Activated naive CD8-positive, alpha-beta T cell treated with anti-CD3 and anti-CD28 coated beads, Interleukin-2, amount 50 U/mL, for 24 hours (primary cell): ENCODE results near the gene PPM1H.

ENCODE experiments used
- ATAC-seq: fragments of 150-1000 bp; cut with Tn5 transposase; one replicate; pipeline ENCODE4 v1.10.0; 2021
- DNase-seq: peaks from one replicate; pipeline ENCODE4 v3.0.0; 2021
- H3K27ac Mint-ChIP-seq: one replicate; pipeline ENCODE4 v1.8.0; 2021; ENCODE audit warnings: mild to moderate bottlenecking, mixed read lengths
- H3K27me3 Mint-ChIP-seq: one replicate; pipeline ENCODE4 v1.8.0; 2021; ENCODE audit warnings: mixed read lengths
- H3K36me3 Mint-ChIP-seq: one replicate; pipeline ENCODE4 v1.8.0; 2021; ENCODE audit warnings: low read depth, mixed read lengths
- H3K4me1 Mint-ChIP-seq: one replicate; pipeline ENCODE4 v1.8.0; 2021; ENCODE audit warnings: mixed read lengths
- H3K4me3 Mint-ChIP-seq: one replicate; pipeline ENCODE4 v1.8.0; 2021; ENCODE audit warnings: mild to moderate bottlenecking, moderate library complexity, mixed read lengths
- H3K9me3 Mint-ChIP-seq: one replicate; pipeline ENCODE4 v1.8.0; 2021; ENCODE audit warnings: mixed read lengths

Gene PPM1H

DNA sequence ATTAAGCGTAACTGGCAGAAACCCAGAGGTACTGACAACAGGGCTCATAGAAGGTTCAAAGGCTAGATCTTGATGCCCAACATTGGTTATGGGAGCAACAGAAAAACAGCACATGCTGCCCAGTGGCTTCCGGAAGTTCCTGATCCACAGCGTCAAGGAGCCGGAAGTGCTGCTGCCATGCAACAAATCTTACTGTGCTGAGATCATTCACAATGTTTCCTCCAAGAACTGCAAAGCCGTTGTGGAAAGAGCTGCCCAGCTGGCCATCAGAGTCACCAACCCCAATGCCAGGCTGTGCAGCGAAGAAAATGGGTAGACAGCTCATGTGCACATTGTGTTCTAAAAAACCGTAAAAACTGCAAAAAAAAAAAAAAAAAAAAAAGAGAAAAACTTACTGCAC is 276.0 kb downstream of the PPM1H start:
- Mint-ChIP-seq H3K4me3 (no peak overlapping the region), H3K4me1 (peaks cover 4% of the 10 kb centered on the region), H3K36me3 (no peaks in the 10 kb centered on the region), H3K9me3 (no peaks in the 10 kb centered on the region), H3K27me3 (peaks cover 1% of the 10 kb centered on the region), H3K27ac (no peak overlapping the region)
- DNase-seq (no peak), ATAC-seq (no peak)

DNA sequence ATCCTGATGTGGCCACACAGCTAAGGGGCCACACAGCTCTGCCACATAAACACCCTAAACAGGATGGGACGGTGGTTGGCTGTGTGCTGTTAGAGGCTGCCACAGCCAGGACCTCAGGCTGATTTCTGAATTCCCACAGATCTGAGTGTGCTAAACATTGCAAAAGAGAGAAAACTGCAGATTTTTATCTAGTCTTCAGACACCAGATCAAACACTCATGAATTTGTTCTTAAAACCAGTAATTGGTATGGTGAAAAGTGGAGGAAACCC is 277.7 kb downstream of the PPM1H start:
- no peak overlapping the region for H3K4me3 Mint-ChIP-seq
- H3K27ac Mint-ChIP-seq, result no peak overlapping the region
- peaks cover 1% of the 10 kb centered on the region for H3K27me3 Mint-ChIP-seq
- peaks cover 4% of the 10 kb centered on the region for H3K4me1 Mint-ChIP-seq
- DNase-seq (no peak), ATAC-seq (no peak)
- H3K36me3 Mint-ChIP-seq, result no peaks in the 10 kb centered on the region
- no peaks in the 10 kb centered on the region for H3K9me3 Mint-ChIP-seq

DNA sequence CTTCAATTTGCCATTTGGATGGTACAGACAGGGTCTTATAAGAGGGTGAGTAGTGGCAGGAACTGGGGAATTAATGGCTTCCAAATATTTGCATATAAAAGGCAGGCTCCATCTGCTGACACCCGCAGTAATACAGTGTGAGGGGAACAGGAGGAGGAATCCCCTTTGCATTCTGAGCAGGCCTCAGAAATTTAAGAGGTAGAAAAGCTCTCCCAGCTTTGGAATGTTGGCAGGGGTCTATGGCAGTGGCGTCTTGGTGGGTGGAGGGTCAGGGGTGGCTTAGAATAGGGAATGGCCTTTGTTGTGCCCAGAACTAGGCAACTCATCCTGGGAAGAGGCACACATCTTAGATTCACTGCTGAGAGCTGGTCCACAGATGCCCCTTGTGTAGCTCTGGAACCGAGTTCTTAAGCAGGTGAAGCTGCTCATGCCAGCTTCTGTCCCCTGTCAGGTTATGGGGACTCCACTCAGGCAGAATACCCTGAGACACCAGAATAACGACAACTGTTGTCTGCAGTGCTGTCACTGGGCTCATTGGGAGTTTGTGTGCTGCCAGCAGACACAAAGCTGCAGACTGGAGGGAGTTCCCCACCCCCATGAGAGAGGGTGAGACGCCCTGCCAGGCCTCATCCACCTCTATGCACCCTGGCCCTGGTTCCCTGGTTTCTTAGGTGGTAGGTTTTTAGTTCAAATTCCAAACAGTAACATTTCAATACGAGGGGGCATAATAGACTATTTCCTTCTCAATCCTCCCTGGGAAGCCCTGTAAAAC is 278.2 kb downstream of the PPM1H start:
- Mint-ChIP-seq H3K4me1 (peaks cover 4% of the 10 kb centered on the region), H3K27me3 (peaks cover 1% of the 10 kb centered on the region), H3K4me3 (no peak overlapping the region), H3K9me3 (no peaks in the 10 kb centered on the region), H3K27ac (no peak overlapping the region), H3K36me3 (no peaks in the 10 kb centered on the region)
- ATAC-seq (no peak), DNase-seq (no peak)

DNA sequence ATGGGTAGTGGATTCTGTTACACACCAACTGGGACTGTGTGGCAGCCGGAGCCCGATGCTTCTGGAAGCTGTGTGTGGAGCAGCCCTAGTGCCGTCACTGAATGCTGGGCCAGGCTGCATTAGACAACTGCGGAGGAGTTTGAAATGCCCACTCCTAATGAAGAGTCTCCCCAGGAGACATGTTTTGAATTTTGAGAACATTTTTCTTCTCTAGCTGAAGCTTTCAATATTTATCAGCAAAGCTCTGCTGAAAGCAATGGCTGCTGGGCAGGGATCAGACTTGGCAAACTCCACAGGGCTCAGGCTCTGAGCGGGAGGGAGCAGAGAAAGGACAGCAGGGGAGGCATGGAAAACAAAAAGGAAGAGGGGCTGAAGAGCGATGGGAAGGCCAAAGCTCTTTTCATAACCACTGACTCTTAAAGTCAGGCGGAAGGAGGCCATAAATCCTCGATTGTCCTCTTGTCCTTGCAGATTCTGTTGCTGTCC is 279.2 kb downstream of the PPM1H start:
- H3K4me3 Mint-ChIP-seq, result no peak overlapping the region
- DNase-seq (no peak), ATAC-seq (no peak)
- H3K36me3 Mint-ChIP-seq, result no peaks in the 10 kb centered on the region
- peaks cover 1% of the 10 kb centered on the region for H3K27me3 Mint-ChIP-seq
- H3K9me3 Mint-ChIP-seq, result no peaks in the 10 kb centered on the region
- H3K27ac Mint-ChIP-seq, result no peak overlapping the region
- no peaks in the 10 kb centered on the region for H3K4me1 Mint-ChIP-seq

DNA sequence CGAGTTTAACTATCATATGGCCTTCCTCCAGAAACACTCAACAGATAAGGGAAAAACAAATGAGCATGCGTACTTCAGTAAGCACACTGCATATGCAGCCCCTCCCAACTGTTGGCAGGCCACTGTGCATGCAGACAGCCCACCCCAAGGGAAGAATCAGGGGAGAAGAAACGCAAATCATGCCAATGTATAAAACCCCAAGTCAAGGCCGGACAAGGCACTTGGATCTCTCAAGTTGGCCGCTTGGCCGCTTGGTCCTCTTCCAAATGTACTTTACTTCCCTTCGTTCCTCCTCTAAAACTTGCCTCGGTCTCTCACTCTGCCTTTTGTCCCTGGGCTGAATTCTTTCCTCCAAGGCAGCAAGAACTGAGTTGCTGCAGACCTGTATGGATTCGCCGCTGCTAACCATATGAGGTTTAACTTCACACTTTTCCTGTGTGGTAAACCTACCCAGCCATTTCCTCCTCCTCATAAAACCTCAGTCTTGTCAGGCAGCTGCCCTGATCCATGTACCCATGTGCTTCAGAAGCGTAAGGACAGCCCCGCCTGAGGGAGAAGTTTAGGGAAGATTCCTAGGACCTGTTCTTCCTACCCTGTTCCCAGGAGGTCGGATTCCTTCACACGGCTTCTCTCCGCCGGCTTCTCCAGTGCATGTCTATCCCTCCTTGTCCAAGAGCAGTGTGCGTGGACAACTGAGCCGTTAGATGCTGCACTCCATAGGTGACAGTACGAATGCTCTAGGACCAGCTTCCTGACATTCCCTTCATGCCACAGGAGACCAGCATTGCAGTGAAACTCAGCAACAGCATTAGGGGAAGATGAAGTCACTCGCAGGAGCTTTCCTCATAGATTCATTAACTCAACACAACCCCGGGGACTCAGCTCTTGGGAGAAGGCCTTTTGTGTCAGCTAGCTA is 280.4 kb downstream of the PPM1H start:
- H3K36me3 Mint-ChIP-seq, result no peaks in the 10 kb centered on the region
- no peaks in the 10 kb centered on the region for H3K4me1 Mint-ChIP-seq
- DNase-seq, result no peak
- H3K4me3 Mint-ChIP-seq, result no peak overlapping the region
- H3K9me3 Mint-ChIP-seq, result no peaks in the 10 kb centered on the region
- no peak overlapping the region for H3K27ac Mint-ChIP-seq
- H3K27me3 Mint-ChIP-seq, result peaks cover 1% of the 10 kb centered on the region
- ATAC-seq, result no peak

DNA sequence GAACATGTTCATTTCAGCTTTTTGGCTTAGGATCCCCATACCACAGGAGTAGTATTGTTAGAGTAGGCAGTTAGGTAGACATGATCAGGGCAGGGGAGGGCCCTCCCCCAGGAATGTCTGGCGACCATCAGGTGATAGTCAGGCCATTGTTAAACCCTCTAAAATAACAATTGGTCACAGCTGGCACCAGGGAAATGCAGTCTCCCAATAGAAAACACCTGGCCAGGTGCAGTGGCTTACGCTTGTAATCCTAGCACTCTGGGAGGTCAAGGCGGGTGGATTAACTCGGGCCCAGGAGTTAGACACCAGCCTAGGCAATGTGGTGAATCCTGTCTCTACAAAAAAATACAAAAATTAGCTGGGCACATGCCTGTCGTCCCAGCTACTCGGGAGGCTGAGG is 281.2 kb downstream of the PPM1H start:
- H3K36me3 Mint-ChIP-seq, result no peaks in the 10 kb centered on the region
- peaks cover 1% of the 10 kb centered on the region for H3K27me3 Mint-ChIP-seq
- ATAC-seq (no peak), DNase-seq (no peak)
- H3K27ac Mint-ChIP-seq, result no peak overlapping the region
- no peaks in the 10 kb centered on the region for H3K4me1 Mint-ChIP-seq
- no peaks in the 10 kb centered on the region for H3K9me3 Mint-ChIP-seq
- H3K4me3 Mint-ChIP-seq, result no peak overlapping the region

DNA sequence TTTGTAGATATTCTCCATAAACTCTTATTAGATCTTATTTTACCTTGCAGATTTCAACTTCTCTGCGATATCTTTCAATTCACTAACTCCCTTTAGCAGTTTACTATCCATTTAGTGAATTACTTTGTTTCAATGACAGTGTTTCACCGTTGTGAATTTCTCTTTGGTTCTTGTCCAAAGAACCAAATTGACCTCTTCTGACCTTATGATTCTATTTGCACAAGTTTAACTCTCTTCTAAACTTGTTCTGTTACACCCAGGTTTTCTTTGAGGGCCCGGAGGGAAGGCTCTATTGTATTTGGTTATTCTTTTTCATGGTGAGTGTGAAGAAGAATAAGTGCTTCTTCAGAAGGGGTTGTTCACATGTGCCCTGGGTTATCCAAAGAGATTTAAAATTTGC is 281.6 kb downstream of the PPM1H start:
- H3K9me3 Mint-ChIP-seq, result no peaks in the 10 kb centered on the region
- peaks cover 1% of the 10 kb centered on the region for H3K27me3 Mint-ChIP-seq
- ATAC-seq (no peak), DNase-seq (no peak)
- no peaks in the 10 kb centered on the region for H3K36me3 Mint-ChIP-seq
- no peaks in the 10 kb centered on the region for H3K4me1 Mint-ChIP-seq
- no peak overlapping the region for H3K27ac Mint-ChIP-seq
- H3K4me3 Mint-ChIP-seq, result no peak overlapping the region

DNA sequence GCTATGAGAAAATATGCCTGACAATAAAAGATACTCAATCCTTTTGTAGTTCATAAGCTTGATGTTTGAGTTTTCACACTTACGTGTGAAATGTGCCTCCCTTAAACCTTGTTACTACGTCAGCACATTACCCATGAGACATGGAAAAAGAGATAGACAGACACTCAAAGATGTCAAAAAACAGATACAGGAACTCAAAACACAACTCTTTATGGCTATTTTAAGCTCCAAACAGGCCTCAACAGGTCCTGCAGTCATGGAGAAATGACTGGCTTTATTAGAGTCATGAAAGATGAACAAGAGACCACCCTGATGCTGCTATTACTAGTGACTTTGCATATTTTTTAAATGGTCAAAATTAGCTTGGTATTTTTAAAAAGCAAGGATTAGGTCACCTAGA is 283.8 kb downstream of the PPM1H start:
- DNase-seq, result no peak
- H3K27ac Mint-ChIP-seq, result no peak overlapping the region
- no peak for ATAC-seq
- peaks cover 4% of the 10 kb centered on the region for H3K4me1 Mint-ChIP-seq
- H3K36me3 Mint-ChIP-seq, result no peaks in the 10 kb centered on the region
- no peaks in the 10 kb centered on the region for H3K9me3 Mint-ChIP-seq
- peaks cover 1% of the 10 kb centered on the region for H3K27me3 Mint-ChIP-seq
- no peak overlapping the region for H3K4me3 Mint-ChIP-seq

DNA sequence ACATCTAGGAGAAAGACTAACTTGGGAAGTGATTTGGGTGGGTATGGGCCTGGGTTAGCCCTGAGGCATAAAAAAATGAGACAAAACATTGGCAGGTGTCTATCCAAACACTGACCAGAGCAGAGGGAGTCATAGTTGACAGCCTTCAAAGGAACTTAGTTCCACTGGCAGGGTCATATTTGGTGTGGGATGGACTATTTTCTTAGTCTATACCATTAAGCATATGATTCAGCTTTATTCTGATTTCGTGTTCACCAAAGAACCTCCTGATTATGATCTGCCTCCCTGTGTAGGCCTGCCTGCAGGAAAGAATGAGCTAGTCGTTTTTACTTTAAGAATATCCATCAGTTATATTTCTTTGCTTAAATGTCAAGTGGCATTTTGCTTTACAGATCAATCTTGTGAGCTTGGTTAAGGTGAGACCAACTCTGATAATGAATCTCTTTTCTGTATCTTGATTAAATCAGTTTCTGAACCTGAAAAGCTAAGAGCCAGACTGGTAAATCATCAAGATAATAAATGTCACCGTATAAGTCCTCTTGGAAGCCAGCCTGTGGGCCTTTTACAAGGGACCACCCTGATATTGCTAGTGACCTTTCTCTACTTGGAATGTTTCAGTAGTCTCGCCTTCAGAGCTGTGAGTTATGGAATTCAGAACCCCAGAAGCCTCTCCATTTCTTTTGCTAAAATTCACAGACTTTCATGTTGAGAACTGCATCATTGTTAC is 285.4 kb downstream of the PPM1H start:
- ATAC-seq, result peak; percentile 54
- Mint-ChIP-seq H3K27ac (no peak overlapping the region), H3K4me1 (peaks cover 4% of the 10 kb centered on the region), H3K4me3 (no peak overlapping the region), H3K27me3 (no peaks in the 10 kb centered on the region), H3K9me3 (no peaks in the 10 kb centered on the region), H3K36me3 (no peaks in the 10 kb centered on the region)
- DNase-seq, result no peak

DNA sequence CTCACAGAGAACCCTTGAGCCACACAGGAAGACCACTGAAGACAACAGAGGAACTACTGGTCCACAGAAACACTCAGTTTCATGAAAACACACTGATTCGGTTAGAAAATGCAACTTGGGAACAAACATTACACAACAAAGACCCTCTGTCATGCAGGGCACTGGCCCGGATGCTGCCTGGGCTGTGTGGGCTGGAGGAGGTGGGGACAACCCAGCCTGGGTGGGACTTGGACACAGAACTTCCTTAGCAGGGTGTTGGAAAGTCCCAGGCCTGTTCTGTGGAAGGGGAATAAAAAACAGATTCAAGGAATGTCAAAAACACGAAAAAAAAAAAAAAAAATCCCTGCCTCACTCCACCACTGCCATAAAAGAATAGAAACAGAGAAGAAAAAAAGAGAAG is 287.4 kb downstream of the PPM1H start:
- H3K27me3 Mint-ChIP-seq, result no peaks in the 10 kb centered on the region
- ATAC-seq (no peak), DNase-seq (no peak)
- no peaks in the 10 kb centered on the region for H3K36me3 Mint-ChIP-seq
- H3K9me3 Mint-ChIP-seq, result no peaks in the 10 kb centered on the region
- no peak overlapping the region for H3K27ac Mint-ChIP-seq
- H3K4me1 Mint-ChIP-seq, result peaks cover 9% of the 10 kb centered on the region
- no peak overlapping the region for H3K4me3 Mint-ChIP-seq

DNA sequence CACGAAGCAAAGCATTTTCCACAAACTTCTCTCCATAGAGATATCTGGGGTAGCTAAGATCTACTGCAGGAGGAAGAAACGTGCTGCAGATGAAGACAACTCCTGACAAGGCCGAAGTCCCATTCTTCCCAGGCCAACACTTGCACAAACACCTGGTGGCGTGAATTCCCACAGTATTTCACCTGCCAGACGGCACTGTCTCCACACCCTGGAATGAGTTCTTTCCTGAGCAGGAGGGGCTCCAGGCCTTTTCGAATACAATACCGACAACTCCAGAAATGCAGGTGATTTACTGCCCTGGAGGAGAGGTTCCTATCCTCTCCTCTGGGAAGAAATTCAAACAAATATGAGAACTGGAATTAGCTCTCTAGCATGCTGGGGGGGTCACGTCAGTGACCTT is 288.4 kb downstream of the PPM1H start:
- no peaks in the 10 kb centered on the region for H3K9me3 Mint-ChIP-seq
- H3K4me3 Mint-ChIP-seq, result no peak overlapping the region
- H3K36me3 Mint-ChIP-seq, result no peaks in the 10 kb centered on the region
- ATAC-seq, result no peak
- peaks cover 19% of the 10 kb centered on the region for H3K4me1 Mint-ChIP-seq
- no peak for DNase-seq
- no peak overlapping the region for H3K27ac Mint-ChIP-seq
- no peaks in the 10 kb centered on the region for H3K27me3 Mint-ChIP-seq

DNA sequence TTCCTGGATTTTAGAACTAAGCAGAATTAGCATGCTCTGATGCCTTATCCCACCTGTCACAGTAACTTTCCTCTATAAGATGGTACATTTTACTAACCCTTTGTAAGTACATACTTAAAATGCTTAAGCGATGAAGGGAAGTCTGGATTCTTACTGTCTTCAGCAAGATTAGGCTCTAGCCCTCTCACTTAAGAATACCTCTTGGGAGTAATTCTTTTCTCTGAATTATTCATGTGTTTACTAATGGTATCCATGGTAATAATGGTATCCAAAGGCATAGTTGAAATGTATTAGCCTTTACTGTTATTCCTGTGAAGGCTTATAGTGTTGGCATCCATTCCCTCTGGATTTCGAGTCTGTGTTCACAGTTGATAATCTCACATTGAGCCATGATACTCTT is 291.5 kb downstream of the PPM1H start:
- H3K4me3 Mint-ChIP-seq, result no peak overlapping the region
- H3K4me1 Mint-ChIP-seq, result peaks cover 33% of the 10 kb centered on the region
- H3K36me3 Mint-ChIP-seq, result no peaks in the 10 kb centered on the region
- no peak for DNase-seq
- H3K27me3 Mint-ChIP-seq, result no peaks in the 10 kb centered on the region
- no peak overlapping the region for H3K27ac Mint-ChIP-seq
- ATAC-seq, result no peak
- no peaks in the 10 kb centered on the region for H3K9me3 Mint-ChIP-seq

DNA sequence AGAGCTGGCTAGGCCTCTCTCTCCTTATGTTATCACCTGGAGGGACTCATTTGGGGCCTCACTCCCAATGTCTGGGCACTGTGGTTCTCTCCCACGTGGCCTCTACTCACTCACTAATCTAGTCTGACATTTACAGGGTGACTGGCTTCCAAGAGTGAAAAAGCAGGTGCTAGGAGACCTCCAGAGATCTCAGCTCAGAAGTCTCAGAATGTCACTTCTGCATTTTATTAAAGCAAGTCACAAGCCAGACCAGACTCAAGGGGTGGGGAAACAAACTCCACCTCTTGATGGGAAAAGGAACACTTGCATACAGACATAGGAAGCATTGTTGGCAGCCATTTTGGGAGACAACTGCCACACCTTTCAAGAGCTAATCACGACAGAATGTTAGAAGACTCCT is 292.5 kb downstream of the PPM1H start:
- H3K4me3 Mint-ChIP-seq, result no peak overlapping the region
- no peak overlapping the region for H3K27ac Mint-ChIP-seq
- peak; percentile 53 for ATAC-seq
- H3K36me3 Mint-ChIP-seq, result no peaks in the 10 kb centered on the region
- DNase-seq, result no peak
- H3K4me1 Mint-ChIP-seq, result peaks cover 31% of the 10 kb centered on the region
- H3K27me3 Mint-ChIP-seq, result no peaks in the 10 kb centered on the region
- no peaks in the 10 kb centered on the region for H3K9me3 Mint-ChIP-seq

DNA sequence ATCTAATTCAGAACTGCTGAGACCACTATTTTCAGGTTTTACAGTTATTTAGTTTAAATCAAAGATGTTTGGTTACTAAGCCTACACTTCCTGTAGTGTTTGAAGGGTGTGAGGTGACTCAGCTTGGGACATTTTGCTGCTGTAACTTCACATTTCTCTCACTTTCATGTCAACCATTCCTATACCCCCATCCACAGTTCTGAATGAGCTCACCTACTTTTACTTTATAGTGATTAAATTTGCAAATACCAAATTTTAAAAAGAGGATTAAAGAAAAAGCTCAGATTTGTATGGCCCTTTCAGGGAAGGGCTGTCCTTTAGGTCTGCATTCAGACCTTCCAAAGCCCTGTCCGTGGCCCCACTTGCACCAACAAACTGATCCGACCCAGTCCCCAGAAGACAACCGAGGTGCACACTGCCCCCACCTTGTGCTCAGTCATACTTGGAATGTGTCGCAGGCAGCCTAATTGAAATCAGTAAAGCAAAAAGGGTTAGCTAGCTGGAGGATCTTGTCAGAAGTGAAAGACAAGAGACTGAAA is 294.0 kb downstream of the PPM1H start:
- peaks cover 29% of the 10 kb centered on the region for H3K4me1 Mint-ChIP-seq
- peak overlapping the region; percentile 65 for H3K4me3 Mint-ChIP-seq
- peaks cover 4% of the 10 kb centered on the region for H3K27me3 Mint-ChIP-seq
- peak overlapping the region; percentile 83 for H3K27ac Mint-ChIP-seq
- no peaks in the 10 kb centered on the region for H3K36me3 Mint-ChIP-seq
- no peaks in the 10 kb centered on the region for H3K9me3 Mint-ChIP-seq
- peak; percentile 98 for ATAC-seq
- DNase-seq, result peak; percentile 33
